GM21381 (cell line): ENCODE measurements around the gene RHBDD3.

Source experiments
- ATAC-seq: cut with Tn5 transposase; IDR thresholded peaks from one replicate; pipeline ENCODE4 v1.9.1; 2021; ENCODE audit warnings: mild to moderate bottlenecking, moderate library complexity; ENCODE audit not compliant: unreplicated experiment

RHBDD3 gene

GRCh38 chr22:29306175-29306834 is 38.5 kb upstream of the RHBDD3 start, which contains the start of gene GAS2L1:
Gene GAS2L1 (plus strand): TSS chr22:29306650. CDS start chr22:29308106, 1,456 bp downstream.
- no peak for ATAC-seq

- no peak for ATAC-seq
Observed at GRCh38 chr22:29305836-29306174, 38.0 kb upstream of the RHBDD3 start.

DNA sequence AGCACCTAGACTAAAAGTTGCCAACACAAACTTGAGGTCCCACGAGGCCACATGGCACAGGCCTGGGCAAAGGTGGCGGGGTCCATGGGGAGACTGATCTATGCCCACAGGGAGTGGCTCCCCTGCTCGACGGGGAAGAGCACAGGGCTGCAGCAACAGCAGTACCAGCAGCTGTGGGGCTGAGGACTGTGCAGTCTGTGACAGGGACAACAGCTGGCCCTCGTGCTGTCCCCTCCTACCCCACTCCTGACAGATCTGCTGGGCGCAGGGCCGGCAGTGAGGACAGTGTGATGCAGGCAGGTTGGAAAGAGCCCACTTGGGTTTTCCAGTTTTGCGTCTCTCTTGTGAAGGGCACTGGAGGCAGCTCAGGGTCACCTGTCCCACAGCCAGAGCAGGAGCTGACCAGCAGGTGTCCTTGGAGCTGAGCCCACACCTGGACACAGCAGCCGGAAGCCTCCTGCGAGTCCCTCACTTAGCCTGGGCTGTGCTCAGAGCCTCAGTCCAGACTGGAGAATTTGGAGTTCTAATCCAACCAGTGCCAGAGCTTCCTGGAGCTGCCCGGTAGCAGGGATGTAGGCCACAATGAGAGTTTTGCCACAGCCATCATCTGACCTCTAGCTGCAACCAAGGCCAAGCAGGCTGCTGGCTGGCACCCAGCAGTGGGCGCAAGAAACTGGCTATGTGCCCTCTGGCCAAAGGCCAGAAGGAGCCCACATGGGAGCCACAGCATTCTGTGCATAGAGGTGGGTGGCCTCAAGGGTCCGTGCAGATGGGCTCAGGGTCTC is 35.1 kb upstream of the RHBDD3 start:
- ATAC-seq, result no peak

DNA sequence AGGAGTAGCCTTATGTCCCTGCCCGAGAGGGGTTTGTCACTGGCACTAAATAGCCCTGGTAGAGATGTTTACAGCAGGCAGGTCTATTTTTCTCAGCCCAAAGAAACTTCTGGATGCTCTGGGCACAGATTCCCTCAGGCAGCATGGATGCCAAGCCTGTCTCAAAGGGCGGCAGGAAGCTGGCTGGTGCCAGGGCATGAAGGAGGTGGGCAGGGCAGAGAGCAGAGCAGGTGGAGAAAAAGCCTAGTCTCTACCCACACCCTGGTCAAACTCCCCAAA is 34.6 kb upstream of the RHBDD3 start:
- no peak for ATAC-seq

DNA sequence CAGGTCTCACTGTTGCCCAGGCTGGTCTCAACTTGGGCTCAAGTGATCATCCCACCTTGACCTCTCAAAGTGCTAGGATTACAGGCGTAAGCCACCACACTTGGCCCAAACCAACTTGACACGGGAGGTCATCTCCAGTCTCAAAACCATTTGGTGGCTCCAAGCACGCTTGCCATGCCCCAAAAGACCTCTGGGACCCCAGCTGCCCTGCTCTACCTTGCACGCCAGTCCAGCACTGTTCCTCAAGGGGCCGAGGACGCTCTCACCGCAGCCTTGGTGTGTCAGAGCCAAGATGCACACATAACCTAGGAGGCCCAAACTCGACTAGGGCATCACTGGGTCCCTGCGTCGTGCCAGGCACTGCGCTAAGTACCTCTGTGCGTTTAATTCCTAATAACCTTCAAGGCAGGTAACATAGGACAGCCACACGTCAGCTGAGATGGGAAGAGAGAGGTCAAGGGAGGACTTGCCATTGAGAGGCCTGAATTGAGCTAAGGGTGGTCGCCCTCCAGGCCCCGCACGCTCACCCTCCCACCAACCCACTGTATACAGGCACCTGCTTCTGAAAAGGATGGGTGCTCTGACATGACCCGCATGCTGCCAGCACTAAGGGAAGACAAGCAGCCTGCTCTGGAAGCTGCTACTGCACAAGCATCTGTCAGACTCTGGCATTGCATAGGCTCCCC is 34.1 kb upstream of the RHBDD3 start:
- ATAC-seq, result no peak

DNA sequence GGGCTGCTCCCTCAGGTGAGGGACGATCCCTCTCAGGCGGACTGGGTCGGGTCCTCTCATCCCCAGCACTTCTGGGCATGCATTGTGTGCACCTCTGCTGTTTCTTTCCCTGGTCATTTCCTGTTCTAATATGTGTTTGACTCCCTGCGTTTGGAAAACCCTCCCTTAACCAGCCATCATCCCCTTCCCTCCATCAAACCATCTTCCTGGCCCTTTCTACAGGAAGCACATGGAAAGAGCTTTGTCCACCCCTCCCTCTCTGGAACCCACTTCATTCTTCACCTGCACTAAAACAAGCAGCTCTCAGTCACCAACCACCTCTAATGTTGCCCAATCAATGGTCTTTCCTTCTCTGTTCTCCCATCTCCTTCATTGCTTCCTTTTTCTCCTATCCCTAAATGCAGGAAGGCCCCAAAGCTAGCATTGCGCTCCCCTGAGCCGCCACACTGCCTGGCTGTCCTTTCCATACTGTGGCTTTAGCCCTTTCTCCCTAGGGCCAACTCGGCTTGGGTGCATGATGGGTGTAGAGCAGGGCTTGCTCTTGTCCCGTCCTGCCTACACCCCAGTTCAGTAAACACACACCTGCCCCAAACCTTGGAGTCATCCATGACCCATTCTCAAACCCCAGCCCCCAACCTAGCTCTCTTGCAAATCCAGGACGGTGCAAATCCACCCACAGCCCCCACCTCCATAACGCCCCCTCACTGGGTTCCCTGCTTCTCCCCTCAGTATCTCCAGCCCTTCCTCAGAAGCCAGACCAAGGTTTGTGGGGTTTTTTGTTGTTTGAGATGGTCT is 33.2 kb upstream of the RHBDD3 start:
- no peak for ATAC-seq

DNA sequence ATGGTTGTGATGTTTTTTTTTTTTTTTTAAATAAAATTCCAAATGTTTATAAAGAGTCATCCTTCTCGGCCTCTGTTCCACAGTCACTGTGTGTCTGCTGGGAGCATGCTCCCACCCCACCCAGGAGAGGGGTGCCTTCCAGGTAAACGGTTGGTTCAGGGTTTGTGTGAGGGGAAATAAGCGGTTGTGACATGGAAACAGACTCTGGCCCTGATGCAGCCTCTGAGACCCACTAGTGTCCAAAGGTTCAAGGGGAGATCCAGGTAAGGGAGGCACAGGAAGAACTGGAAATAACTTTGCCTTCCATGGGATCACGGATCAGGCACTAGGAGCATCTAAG is 32.7 kb upstream of the RHBDD3 start:
- ATAC-seq, result no peak

DNA sequence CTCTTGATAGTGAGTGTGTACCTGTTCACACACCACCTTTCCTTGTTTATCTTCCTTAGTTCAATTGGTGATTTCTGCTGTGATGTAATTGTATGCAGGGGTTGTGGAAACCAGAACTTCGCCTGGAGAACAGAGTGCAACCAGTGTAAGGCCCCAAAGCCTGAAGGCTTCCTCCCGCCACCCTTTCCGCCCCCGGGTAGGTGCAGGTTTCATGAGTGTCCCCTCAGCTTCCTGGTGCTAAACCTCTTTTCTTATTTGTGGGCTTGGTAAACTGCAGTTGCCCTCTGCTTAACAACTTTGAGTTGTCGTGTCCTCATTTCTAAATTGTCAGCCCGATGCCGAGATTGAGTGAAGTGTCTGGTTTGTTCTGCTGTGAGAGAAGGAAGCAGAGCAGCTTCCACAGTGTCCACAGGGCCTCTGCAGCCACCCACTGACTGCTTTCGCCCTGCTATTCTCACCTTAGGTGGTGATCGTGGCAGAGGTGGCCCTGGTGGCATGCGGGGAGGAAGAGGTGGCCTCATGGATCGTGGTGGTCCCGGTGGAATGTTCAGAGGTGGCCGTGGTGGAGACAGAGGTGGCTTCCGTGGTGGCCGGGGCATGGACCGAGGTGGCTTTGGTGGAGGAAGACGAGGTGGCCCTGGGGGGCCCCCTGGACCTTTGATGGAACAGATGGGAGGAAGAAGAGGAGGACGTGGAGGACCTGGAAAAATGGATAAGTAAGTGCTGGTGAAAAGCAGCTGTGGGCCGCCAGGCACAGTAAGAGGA is 31.5 kb upstream of the RHBDD3 start:
- ATAC-seq, result no peak

DNA sequence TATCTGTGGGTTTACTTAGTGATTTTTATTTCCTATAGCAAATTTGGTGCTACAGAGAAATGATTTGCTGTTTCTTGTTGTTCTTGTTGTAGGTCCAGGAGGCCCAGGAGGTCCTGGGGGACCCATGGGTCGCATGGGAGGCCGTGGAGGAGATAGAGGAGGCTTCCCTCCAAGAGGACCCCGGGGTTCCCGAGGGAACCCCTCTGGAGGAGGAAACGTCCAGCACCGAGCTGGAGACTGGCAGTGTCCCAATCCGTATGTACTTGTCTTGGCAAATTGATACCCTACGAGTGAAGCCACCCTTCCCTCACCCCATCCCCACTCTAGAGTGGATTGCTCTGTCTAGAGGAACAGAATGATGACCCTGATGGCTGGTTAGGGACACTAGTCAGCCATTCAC is 30.9 kb upstream of the RHBDD3 start:
- ATAC-seq, result no peak

DNA sequence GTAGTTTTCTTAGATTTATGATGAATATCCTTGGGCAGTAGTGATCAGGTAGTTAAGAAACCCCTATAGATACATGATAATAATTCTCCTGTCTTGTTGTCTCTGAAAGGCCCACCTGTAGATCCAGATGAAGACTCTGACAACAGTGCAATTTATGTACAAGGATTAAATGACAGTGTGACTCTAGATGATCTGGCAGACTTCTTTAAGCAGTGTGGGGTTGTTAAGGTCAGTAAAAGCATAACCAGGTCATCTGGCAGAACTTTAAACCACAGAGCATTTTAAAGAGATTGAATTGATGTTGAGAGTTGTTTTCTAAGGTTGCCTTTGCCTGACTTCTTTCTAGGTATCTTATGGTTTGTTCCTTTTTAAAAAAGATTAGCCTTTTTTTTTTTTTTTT is 24.6 kb upstream of the RHBDD3 start:
- no peak for ATAC-seq

- no peak for ATAC-seq
Observed at GRCh38 chr22:29291215-29291614, 23.4 kb upstream of the RHBDD3 start.

DNA sequence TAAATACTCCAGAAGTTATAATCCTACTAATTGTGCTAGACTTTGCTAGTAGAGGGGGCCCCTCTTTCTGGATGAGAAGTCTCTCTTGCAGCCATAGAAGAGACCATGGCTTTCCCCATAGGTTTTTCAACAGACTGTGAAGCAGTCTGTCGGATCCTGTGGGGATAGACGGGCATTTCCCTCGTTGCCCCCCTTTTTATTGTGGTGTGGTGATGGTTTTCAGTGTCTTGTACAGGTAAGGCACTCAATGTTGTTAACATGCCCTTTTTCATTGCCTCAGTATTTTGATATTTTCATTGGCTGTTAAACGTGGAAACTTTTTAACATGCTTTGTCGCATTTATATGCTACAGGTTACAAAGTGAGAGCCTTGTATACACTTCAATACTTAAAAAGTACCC is 22.3 kb upstream of the RHBDD3 start:
- ATAC-seq, result no peak

DNA sequence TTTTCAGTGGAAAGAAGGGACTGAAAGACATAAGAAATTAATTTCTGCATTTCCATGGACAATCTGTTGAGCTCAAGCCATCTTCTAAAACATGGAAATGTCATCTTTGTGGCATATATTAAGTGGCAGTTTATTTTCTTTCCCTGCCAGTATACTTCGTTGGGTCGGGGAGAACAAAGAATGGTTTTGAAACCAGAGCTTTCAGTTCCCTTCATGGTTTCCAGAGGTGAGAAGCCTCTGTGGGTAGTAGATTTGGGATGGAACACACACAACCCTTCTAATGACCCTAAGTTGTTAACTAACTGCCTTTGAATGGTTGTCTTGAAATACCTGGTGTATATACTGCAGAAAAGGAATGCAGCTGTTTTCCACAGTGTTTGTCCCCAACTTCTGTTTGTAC is 21.1 kb upstream of the RHBDD3 start:
- ATAC-seq, result no peak

- ATAC-seq, result no peak
Observed at GRCh38 chr22:29284196-29284595, 16.4 kb upstream of the RHBDD3 start.

DNA sequence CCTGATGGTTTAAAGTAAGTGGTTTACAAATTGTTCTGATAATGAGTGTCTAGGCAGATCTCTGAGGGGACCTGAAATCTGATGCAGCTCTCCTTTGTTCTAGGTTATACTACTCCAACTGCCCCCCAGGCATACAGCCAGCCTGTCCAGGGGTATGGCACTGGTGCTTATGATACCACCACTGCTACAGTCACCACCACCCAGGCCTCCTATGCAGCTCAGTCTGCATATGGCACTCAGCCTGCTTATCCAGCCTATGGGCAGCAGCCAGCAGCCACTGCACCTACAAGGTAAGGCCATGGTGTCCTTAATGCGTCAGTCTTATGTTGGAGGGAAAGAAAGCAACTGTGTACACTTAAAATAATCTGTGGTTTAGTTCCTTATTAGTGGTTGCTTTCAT is 10.1 kb upstream of the RHBDD3 start:
- ATAC-seq, result no peak

DNA sequence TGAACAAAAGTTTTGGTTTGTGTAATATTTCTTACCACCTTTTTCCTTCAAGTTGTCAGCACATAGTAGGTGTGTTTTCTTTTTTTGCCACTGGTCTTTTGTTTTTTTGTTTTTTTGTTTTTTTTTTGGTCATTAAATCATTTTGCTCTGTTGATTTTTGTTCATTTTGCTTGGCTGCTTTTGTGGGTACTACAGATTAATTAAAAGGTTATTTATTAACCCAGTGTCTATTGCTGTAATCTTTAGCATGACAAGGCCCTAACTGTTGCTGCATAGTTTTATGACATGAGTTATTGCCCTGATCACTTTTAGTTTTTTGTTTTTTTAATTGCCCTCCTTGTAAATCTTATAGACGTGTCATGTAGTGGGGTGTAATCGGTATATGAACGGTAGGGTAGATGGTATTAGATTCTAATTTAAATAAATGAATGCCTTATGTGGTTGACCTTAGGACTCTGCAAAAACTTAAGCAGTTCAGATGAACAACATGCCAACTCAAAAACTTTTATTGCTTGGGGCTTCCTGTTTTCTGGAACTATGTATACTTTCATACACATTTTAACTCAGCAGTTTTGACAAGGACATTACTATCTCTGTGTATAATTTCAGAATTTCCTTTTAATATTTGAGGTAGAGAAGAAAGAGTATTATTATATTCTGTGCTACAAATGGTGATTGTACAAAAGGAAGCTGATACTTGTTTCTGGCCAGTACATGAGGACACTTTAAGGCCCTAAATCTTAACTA is 8.2 kb upstream of the RHBDD3 start:
- ATAC-seq, result no peak

- ATAC-seq, result no peak
Observed at GRCh38 chr22:29275167-29275566, 7.4 kb upstream of the RHBDD3 start.

DNA sequence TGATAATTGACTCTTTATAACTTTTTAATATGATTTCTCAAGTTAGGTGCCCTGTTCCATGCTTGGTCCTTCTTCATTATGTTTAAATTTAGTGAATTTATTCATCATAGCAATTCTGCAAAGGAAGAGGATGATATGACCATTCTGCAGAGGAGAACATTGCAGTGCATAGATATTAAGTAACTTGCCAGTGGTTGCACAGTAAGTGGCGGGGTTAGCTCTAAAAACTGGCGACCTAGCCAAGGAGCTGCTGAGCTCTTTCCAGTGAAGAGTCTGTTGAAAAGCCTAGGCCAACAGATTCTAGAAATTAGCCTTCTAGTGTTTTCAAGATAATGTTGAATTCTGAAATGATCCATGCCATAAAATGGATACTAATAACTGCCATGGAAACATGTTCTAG is 4.8 kb upstream of the RHBDD3 start:
- no peak for ATAC-seq

DNA sequence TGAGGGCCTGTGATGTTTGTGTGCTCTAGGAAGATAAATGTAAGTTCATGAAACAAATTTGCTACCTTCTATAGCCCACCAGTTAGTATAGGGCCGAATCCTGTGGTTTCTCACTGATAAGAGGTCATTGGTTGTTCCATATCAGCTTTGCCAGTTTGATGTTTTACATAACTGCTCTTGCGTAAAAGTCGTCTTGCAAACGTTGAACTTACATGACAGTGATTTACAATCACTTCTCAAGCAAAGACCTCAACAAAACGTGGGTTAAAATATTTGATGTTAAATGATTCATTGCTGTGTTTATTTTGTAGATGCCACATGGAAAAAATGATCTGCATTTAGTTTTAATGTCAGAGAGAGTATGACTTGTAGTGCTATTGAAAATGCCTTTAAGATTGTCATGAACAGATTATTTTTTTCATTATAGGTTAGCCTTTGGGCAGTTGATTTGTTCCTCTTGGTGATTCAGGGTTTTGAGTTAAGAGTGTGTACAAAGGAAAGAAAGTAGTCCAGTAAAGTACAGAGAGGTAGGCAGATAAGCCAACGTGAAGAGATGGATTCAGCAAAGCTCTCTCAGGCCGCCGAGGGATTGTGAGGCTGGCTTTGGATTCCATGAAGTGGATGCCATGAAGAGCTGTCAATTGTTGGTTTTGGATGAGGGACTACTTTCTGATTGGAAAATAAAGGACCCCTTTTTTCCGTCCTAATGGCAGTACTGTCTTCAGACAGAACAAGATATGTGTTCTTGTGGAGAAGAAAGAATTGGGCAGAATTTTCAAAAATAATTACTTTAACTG is 2.9 kb upstream of the RHBDD3 start:
- no peak for ATAC-seq
